ENCODE results near the gene HOOK1. TPM values are rescaled to one million over a fixed set of nuclear protein-coding genes. Genes with fewer than 3 reads are reported as not detected.
A peak's percentile ranks its signal among the peaks of the same experiment; 100 is the strongest.
"Not testable (repeated sequence)": the region's sequence is repeated elsewhere in the genome, so short reads cannot be mapped to it uniquely, and the experiment has no call there.

HOOK1 gene
- total and polyA plus RNA-seq, 5 experiments from 2014 or later, result 14.3 to 25.2 (median 17.2) TPM

- Mint-ChIP-seq H3K4me1 (peaks cover 0 to 7% (median 0%) of the 10 kb centered on the region in 4 donors), H3K36me3 (peaks cover 8 to 64% (median 35%) of the 10 kb centered on the region in 3 donors), H3K9me3 (peaks cover 0 to 2% (median 0%) of the 10 kb centered on the region in 9 donors), H3K27me3 (no peaks in the 10 kb centered on the region), H3K27ac (no peak overlapping the region), H3K4me3 (no peak overlapping the region)
- ATAC-seq (no peak), DNase-seq (no peak)
- POLR2A ChIA-PET, result no interaction called here
Observed at GRCh38 chr1:59833991-59834390, 19.2 kb downstream of the HOOK1 start.

DNA sequence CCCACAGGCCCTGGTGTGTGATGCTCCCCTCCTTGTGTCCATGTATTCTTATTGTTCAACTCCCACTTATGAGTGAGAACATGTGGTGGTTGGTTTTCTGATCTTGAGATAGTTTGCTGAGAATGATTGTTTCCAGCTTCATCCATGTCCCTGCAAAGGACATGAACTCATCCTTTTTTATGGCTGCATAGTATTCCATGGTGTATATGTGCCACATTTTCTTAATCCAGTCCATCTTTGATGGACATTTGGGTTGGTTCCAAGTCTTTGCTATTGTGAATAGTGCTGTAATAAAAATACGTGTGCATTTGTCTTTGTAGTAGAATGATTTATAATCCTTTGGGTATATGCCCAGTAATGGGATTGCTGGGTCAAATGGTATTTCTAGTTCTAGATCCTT is 23.1 kb downstream of the HOOK1 start:
- H3K4me3 Mint-ChIP-seq, H3K9me3 Mint-ChIP-seq, H3K27me3 Mint-ChIP-seq, DNase-seq, ATAC-seq, H3K4me1 Mint-ChIP-seq, POLR2A ChIA-PET, H3K27ac Mint-ChIP-seq: not testable (repeated sequence)
- peaks cover 10 to 77% (median 43%) of the 10 kb centered on the region in 3 donors for H3K36me3 Mint-ChIP-seq

- Mint-ChIP-seq H3K9me3 (no peaks in the 10 kb centered on the region), H3K4me1 (peaks cover 0 to 6% (median 0%) of the 10 kb centered on the region in 4 donors), H3K36me3 (peaks cover 19 to 83% (median 46%) of the 10 kb centered on the region in 3 donors), H3K4me3 (no peak overlapping the region), H3K27ac (no peak overlapping the region), H3K27me3 (no peaks in the 10 kb centered on the region)
- POLR2A ChIA-PET, result no interaction called here
- no peak for ATAC-seq
- DNase-seq, result no peak
Observed at GRCh38 chr1:59845091-59845490, 30.3 kb downstream of the HOOK1 start.

DNA sequence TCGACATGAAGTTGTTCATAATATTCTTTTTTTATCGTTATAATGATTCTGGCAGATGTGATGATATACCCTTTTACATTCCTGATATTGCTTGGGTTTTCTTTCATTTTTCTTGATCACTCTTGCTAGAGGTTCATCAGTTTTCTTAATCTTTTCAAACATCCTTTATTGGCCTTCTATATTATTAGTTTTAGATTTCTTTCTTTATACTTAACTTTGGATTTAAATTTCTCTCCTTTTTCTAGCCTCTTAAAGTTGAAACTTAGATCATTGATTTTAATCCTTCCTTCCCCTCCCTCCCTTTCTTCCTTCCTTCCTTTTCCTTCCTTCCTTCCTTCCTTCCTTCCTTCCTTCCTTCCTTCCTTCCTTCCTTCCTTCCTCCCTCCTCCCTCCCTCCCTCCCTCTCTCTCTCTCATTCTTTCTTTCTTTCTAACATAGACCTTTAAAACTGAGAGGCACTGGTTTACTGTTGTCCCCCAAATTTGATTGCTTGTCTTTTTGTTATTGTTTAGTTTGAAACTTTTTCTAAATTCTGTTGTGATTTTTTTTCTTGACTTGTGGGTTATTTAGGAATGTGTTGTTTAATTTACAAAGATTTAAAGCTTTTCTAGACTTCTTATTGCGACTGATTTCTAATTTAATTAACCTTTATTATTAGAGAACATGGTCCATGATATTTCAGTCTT is 31.6 kb downstream of the HOOK1 start:
- H3K36me3 Mint-ChIP-seq, result peaks cover 13 to 81% (median 45%) of the 10 kb centered on the region in 3 donors
- DNase-seq (no peak), ATAC-seq (no peak)
- H3K27ac Mint-ChIP-seq, result peak overlapping the region in 1 of 10 donors; percentile 31
- POLR2A ChIA-PET, result no interaction called here
- H3K9me3 Mint-ChIP-seq, result no peaks in the 10 kb centered on the region
- no peaks in the 10 kb centered on the region for H3K27me3 Mint-ChIP-seq
- H3K4me1 Mint-ChIP-seq, result peaks cover 0 to 6% (median 0%) of the 10 kb centered on the region in 4 donors
- H3K4me3 Mint-ChIP-seq, result no peak overlapping the region

- ATAC-seq (no peak), DNase-seq (no peak)
- Mint-ChIP-seq H3K4me3 (no peak overlapping the region), H3K27ac (peak overlapping the region in 1 of 10 donors; percentile 31), H3K27me3 (no peaks in the 10 kb centered on the region), H3K9me3 (no peaks in the 10 kb centered on the region), H3K4me1 (peaks cover 0 to 6% (median 0%) of the 10 kb centered on the region in 4 donors), H3K36me3 (peaks cover 13 to 79% (median 39%) of the 10 kb centered on the region in 3 donors)
- POLR2A ChIA-PET, result no interaction called here
Observed at GRCh38 chr1:59846895-59847282, 32.1 kb downstream of the HOOK1 start.

DNA sequence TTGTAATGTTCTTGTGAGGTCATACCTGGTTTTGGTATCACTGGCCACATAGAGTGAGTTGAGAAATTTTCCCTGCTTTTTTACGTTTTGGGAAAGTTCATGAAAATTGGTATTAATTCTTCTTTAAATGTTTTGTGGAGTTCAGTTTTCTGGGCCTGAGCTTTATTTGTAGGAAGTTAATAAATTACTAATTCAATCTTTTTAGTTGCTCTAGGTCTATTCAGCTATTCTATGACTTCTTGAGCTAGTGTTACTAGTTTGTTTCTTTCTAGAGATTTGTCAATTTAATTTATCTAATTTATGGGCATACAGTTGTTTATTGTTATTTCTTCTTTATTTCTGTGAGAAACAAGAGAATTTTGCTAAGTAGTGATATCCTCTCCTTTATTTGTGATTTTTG is 37.4 kb downstream of the HOOK1 start:
- H3K36me3 Mint-ChIP-seq, result peaks cover 14 to 68% (median 42%) of the 10 kb centered on the region in 3 donors
- H3K4me3 Mint-ChIP-seq, result no peak overlapping the region
- ATAC-seq (no peak), DNase-seq (no peak)
- H3K4me1 Mint-ChIP-seq, result peaks cover 0 to 1% (median 0%) of the 10 kb centered on the region in 4 donors
- POLR2A ChIA-PET, result no interaction called here
- H3K27ac Mint-ChIP-seq, result no peak overlapping the region
- H3K9me3 Mint-ChIP-seq, result peaks cover 0 to 10% (median 5%) of the 10 kb centered on the region in 9 donors
- no peaks in the 10 kb centered on the region for H3K27me3 Mint-ChIP-seq

DNA sequence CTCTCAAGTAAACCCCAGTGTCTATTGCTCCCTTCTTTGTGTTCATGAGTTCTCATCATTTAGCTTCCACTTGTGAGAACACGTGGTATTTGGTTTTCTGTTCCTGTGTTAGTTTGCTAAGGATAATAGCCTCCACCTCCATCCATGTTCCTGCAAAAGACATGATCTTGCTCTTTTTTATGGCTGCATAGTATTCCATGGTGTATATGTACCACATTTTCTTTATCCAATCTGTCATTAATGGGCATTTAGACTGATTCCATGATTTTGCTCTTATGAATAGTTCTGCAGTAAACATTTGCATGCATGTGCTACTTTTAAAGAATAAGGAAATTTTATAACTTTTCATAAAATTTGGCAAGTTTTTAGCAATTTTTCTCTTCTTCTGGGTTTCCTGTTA is 40.5 kb downstream of the HOOK1 start:
- H3K9me3 Mint-ChIP-seq, H3K4me1 Mint-ChIP-seq, POLR2A ChIA-PET, H3K27me3 Mint-ChIP-seq, H3K4me3 Mint-ChIP-seq, H3K27ac Mint-ChIP-seq, ATAC-seq, DNase-seq: not testable (repeated sequence)
- peaks cover 4 to 55% (median 30%) of the 10 kb centered on the region in 3 donors for H3K36me3 Mint-ChIP-seq

GRCh38 chr1:59856725-59857338 is 42.1 kb downstream of the HOOK1 start:
- Mint-ChIP-seq H3K4me3 (no peak overlapping the region), H3K4me1 (peaks cover 0 to 1% (median 0%) of the 10 kb centered on the region in 4 donors), H3K27me3 (peaks cover 0 to 1% (median 0%) of the 10 kb centered on the region in 5 donors), H3K27ac (no peak overlapping the region), H3K9me3 (peaks cover 0 to 10% (median 5%) of the 10 kb centered on the region in 9 donors), H3K36me3 (peaks cover 4 to 58% (median 33%) of the 10 kb centered on the region in 3 donors)
- POLR2A ChIA-PET, result no interaction called here
- ATAC-seq, result no peak
- DNase-seq, result no peak

- Mint-ChIP-seq H3K9me3 (peaks cover 0 to 10% (median 5%) of the 10 kb centered on the region in 9 donors), H3K27ac (no peak overlapping the region), H3K4me1 (peaks cover 0 to 1% (median 0%) of the 10 kb centered on the region in 4 donors), H3K4me3 (no peak overlapping the region), H3K36me3 (peaks cover 4 to 65% (median 34%) of the 10 kb centered on the region in 3 donors), H3K27me3 (peaks cover 0 to 1% (median 0%) of the 10 kb centered on the region in 5 donors)
- DNase-seq, result no peak
- POLR2A ChIA-PET, result no interaction called here
- ATAC-seq, result no peak
Observed at GRCh38 chr1:59857679-59858354, 43.1 kb downstream of the HOOK1 start.

- ATAC-seq, result no peak
- no peak for DNase-seq
Observed at GRCh38 chr1:59866462-59866861, 51.7 kb downstream of the HOOK1 start.

GRCh38 chr1:59871746-59872145 is 57.0 kb downstream of the HOOK1 start:
- no peak for ATAC-seq
- POLR2A ChIA-PET, result no interaction called here
- Mint-ChIP-seq H3K4me1 (peaks cover 0 to 2% (median 0%) of the 10 kb centered on the region in 4 donors), H3K36me3 (peaks cover 11 to 81% (median 61%) of the 10 kb centered on the region in 3 donors), H3K27me3 (no peaks in the 10 kb centered on the region), H3K9me3 (peaks cover 0 to 10% (median 3%) of the 10 kb centered on the region in 9 donors), H3K27ac (peak overlapping the region in 1 of 10 donors; percentile 7), H3K4me3 (no peak overlapping the region)
- DNase-seq, result no peak

More at GRCh38 chr1:59866462-59866861, 51.7 kb downstream of the HOOK1 start:
- Mint-ChIP-seq H3K4me1 (no peaks in the 10 kb centered on the region), H3K36me3 (peaks cover 9 to 82% (median 38%) of the 10 kb centered on the region in 3 donors), H3K4me3 (no peak overlapping the region), H3K9me3 (no peaks in the 10 kb centered on the region), H3K27ac (no peak overlapping the region), H3K27me3 (no peaks in the 10 kb centered on the region)
- POLR2A ChIA-PET, result no interaction called here

GRCh38 chr1:59877108-59877682 is 62.4 kb downstream of the HOOK1 start:
- no peak for ATAC-seq
- Mint-ChIP-seq H3K27me3 (no peaks in the 10 kb centered on the region), H3K27ac (no peak overlapping the region), H3K4me1 (peaks cover 0 to 6% (median 3%) of the 10 kb centered on the region in 4 donors), H3K4me3 (no peak overlapping the region), H3K9me3 (peaks cover 0 to 25% (median 13%) of the 10 kb centered on the region in 9 donors), H3K36me3 (peaks cover 10 to 49% (median 30%) of the 10 kb centered on the region in 3 donors)
- POLR2A ChIA-PET, result no interaction called here
- no peak for DNase-seq

Data from naive thymus-derived CD8-positive, alpha-beta T cell (primary cell).